ENCODE data around the gene EPB41.

The EPB41 gene

GRCh38 chr1:28926629-28927265 lies 12.4 kb downstream of the EPB41 start:
- TF ChIP-seq CTCF (conservative IDR thresholded peaks at IDR 0.05; ENCODE audit: low read depth, low read length) = no peak
- no peak overlapping the region for H3K4me3 ChIP-seq (ENCODE audit: low read depth, low read length)
- peak; percentile 17 for DNase-seq (ENCODE audit: low read depth)

DNA sequence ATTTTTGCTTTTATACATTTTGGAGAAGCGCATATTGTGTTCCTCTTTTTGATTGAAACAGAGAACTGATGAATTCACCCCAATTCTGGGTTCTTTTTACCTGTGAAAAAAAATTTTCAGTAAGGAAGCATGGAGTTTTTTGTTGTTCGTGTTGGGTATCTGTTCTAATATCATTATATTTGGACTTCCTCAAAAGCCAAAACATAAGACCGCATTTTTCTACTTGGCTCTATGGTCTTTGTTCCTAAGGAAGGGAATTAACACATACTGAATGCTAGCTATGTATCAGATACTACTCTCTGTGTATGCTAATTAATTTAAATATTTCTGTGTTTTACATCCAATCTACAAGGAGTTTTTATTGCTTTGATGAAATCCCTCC lies 12.9 kb downstream of the EPB41 start:
- H3K4me3 ChIP-seq (ENCODE audit: low read depth, low read length) = no peak overlapping the region
- DNase-seq (ENCODE audit: low read depth) = no peak
- no peak for TF ChIP-seq CTCF (conservative IDR thresholded peaks at IDR 0.05; ENCODE audit: low read depth, low read length)

DNA sequence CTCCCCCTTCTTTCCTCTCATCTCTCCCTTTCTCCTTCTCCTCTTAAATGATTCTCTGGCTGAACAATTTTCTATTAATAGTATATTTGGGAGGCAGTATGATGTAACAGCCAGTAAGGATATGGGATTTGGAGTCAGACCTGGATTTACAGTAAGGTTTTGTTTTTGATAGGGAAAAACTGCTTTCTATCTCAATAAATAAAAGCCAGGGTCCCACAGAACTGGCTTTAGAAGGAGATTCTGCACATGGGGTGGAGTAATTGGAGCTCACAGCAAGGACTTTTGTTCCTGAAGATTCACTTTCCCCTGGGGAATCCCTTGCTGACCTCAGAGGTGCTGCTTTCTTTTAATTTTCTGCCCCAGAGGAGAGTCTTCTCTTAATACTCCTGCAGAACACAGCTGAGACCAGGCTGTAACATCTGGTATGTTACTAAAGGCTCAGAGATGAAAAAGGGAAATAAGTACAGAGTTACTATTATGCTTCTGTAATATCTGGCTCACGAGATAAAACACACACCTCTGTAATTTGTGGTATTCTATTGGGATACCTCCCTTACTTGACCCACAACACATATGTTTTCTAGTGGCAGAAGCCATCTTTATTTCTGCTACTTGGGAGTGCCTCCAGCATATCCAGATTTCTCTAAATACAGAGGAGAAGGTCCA lies 13.4 kb downstream of the EPB41 start:
- peak; percentile 23 for DNase-seq (ENCODE audit: low read depth)
- TF ChIP-seq CTCF (conservative IDR thresholded peaks at IDR 0.05; ENCODE audit: low read depth, low read length) = no peak

DNA sequence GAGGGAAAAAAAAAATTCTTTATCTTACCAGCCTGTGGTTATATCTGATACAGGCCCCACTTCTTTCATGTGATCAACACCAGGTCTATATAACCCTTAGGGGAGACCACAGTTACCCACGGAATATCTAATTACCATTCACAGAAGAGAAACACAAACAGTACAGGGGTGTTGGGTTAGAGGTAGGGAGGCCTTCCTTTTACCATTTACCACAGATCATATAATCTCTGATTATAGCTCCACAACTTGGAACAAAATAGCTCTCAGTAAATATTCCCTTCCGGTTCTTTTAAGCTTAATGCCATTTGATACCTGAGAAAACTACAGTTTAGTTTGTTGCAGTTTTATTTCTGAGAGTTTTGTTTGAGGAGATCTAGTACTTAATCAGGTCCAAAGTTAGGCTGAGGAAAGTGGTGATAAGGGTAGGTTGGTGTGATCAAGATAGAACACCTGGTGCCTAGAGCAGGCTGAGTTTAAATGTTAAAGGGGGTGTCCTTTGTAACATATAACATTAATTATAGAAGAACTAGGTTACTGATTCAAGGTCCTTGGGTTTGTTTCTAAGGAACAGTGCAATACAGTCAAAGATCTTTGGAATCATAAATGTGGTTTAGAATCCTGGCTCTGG lies 14.1 kb downstream of the EPB41 start:
- TF ChIP-seq CTCF (conservative IDR thresholded peaks at IDR 0.05; ENCODE audit: low read depth, low read length) = no peak
- H3K4me3 ChIP-seq (ENCODE audit: low read depth, low read length) = no peak overlapping the region
- no peak for DNase-seq (ENCODE audit: low read depth)

More for the DNA sequence above, 13.4 kb downstream of the EPB41 start:
- H3K4me3 ChIP-seq (ENCODE audit: low read depth, low read length) = no peak overlapping the region

DNA sequence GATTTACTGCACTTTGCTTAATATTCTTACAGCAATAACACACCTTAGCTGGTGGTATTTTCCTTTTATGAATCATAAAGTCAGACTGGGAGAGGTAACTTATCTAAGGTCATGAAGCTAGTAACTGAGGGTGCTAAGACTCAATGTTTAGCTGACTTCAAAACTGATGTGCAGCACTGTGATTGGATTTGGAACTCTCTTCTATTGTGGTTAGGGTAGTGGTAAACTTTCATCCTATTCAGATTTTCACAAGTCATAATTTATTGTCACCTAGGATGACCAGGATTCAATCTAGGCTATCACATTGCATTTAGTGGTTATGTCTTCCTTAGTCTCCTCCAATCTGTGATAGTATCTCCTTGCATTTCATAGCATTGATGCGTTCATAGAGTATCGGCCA lies 18.9 kb downstream of the EPB41 start:
- H3K4me3 ChIP-seq (ENCODE audit: low read depth, low read length) = no peak overlapping the region
- no peak for DNase-seq (ENCODE audit: low read depth)

GRCh38 chr1:28933918-28934317 lies 19.5 kb downstream of the EPB41 start:
- no peak for DNase-seq (ENCODE audit: low read depth)
- H3K4me3 ChIP-seq (ENCODE audit: low read depth, low read length) = no peak overlapping the region
- TF ChIP-seq CTCF (conservative IDR thresholded peaks at IDR 0.05; ENCODE audit: low read depth, low read length) = no peak

More for the DNA sequence above, 18.9 kb downstream of the EPB41 start:
- no peak for TF ChIP-seq CTCF (conservative IDR thresholded peaks at IDR 0.05; ENCODE audit: low read depth, low read length)

Measured in choroid plexus epithelial cell (primary cell).